ENCODE data around the gene ERC1.

DNA sequence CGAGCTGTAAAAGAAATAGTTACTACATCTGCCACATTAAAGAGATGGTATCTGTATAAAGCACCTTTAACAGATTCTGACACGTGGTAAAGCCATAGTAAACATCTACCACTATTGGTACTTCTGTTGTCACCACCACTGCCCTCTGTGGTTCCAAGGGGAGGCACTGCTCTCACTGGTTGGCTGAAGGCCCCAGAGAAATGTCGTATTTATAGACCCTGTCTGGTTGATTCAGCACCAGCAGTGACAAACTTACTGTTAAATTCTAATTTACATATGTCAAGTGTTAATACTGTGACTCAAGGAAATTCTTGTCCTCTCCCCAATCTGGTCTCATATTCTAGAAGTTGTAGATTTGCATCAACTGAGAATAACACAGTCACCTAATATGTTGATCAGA, 281.1 kb downstream of the ERC1 start:
- TF ChIP-seq POLR2AphosphoS5 (IDR thresholded peaks at IDR 0.05) (no peak), EP300 (IDR thresholded peaks at IDR 0.05) (no peak)
